Aorta (tissue), 5 donors: ENCODE data around the gene DARS1. TPM values are rescaled to one million over a fixed set of nuclear protein-coding genes. Genes with fewer than 3 reads are reported as not detected.

ENCODE experiments used
- ATAC-seq: fragments of 200-7000 bp; cut with Tn5 transposase; one replicate; pipeline ENCODE4 v1.9.1; 2022; ENCODE audit warnings: moderate library complexity; ENCODE audit not compliant: low FRiP score
- DNase-seq, 2 donors: peaks; one replicate each; pipeline ENCODE4 v3.0.0-alpha.2; 2020
- H3K27ac ChIP-seq, 2 donors: one replicate each; pipeline ENCODE4 v1.5.1; 2013; ENCODE audit warnings: low read length in 2 of 2, mild to moderate bottlenecking in 2 of 2, moderate library complexity in 2 of 2, control low read depth in 1 of 2, inconsistent platforms in 1 of 2, low read depth in 1 of 2
- H3K27me3 ChIP-seq, 2 donors: one replicate each; pipeline ENCODE4 v1.6.1; 2013; ENCODE audit warnings: control low read depth in 1 of 2, low read length in 1 of 2, mild to moderate bottlenecking in 1 of 2, moderate library complexity in 1 of 2; ENCODE audit not compliant: insufficient read depth in 2 of 2, control insufficient read depth in 1 of 2
- H3K36me3 ChIP-seq, 2 donors: one replicate each; pipeline ENCODE4 v1.6.1; 2013; ENCODE audit warnings: control low read depth in 1 of 2, low read length in 1 of 2, mild to moderate bottlenecking in 1 of 2; ENCODE audit not compliant: insufficient read depth in 2 of 2, control insufficient read depth in 1 of 2
- H3K4me1 ChIP-seq, 2 donors: one replicate each; pipeline ENCODE4 v1.6.1; 2013; ENCODE audit warnings: low read length in 2 of 2, control low read depth in 1 of 2, mild to moderate bottlenecking in 1 of 2, moderate library complexity in 1 of 2; ENCODE audit not compliant: insufficient read depth in 2 of 2, control insufficient read depth in 1 of 2
- H3K4me3 ChIP-seq, 2 donors: one replicate each; pipeline ENCODE4 v1.5.1; 2013; ENCODE audit warnings: low read length in 2 of 2, control low read depth in 1 of 2, mild to moderate bottlenecking in 1 of 2
- H3K9me3 ChIP-seq: one replicate; pipeline ENCODE4 v1.6.1; 2013; ENCODE audit warnings: mild to moderate bottlenecking, low read length; ENCODE audit not compliant: control insufficient read depth
- WGBS, 2 donors: extraction: QIAGEN DNeasy Blood & Tissue Kit; methylation state at CpG; one replicate each; pipeline ENCODE4 v1.1.7; 2013; 5-methylcytosine and 5-hydroxymethylcytosine counted together
- intact Hi-C, 2 donors: fragments of 100-400 bp; cut with DNase I; formaldehyde crosslinking; loops; one replicate each; pipeline versions ENCODE4 v1.14.2 to v1.15.0; 2022
- long read RNA-seq, 2 donors: library from polyadenylated mRNA; unstranded; transcript quantifications; one replicate each; pipeline ENCODE4 v2.0.0, GENCODE V29; 2020 to 2021
- polyA plus RNA-seq, 2 donors: library from polyadenylated mRNA; stranded (reverse); fragments of 200-250 nt; gene quantifications; one replicate each; pipeline ENCODE4 v1.2.3, GENCODE V29; 2013
- total RNA-seq, 2 donors: library from RNA; stranded (reverse); fragmentation: NEBNext Ultra II Directional; extraction: Animal tissue kit (Norgen Biotek cat#: 25700); gene quantifications; one replicate each; pipeline ENCODE4 v1.2.1, GENCODE V29; 2021
- donor health status: healthy with polysubstance abuse.
- donor health status: Bipolar disorder and iron deficiency.
- donor health status: DM: no; HTN: no; CAD: no.
- donor health status: DM: no; HTN: no; CAD: no.
- donor health status: DM: yes; HTN: yes; CAD: no.

DARS1 gene
- total RNA-seq: 10 to 100 TPM; 59.8 to 67.7 TPM
- polyA plus RNA-seq: 10 to 100 TPM; 42.8 to 47.0 TPM
- long read RNA-seq, donor 1, transcript DARS-201 (16 exons, 2,361 nt): major isoform, 732 of 803 reads
- long read RNA-seq, donor 1, partial matches to known transcripts: 33 of 803 reads
- long read RNA-seq, donor 1, other reads (novel, unspliced or antisense): 35 of 803 reads
- long read RNA-seq, donor 2, transcript DARS-201 (16 exons, 2,361 nt): major isoform, 50 of 73 reads
- long read RNA-seq, donor 2, partial matches to known transcripts: 7 of 73 reads
- long read RNA-seq, donor 2, other reads (novel, unspliced or antisense): 14 of 73 reads

GRCh38 chr2:135985018-135985825, at the start of gene DARS1:
Gene DARS1, minus strand, starts transcription at chr2:135985626. Its CDS starts 158 bp downstream, at chr2:135985468.
- H3K36me3 ChIP-seq: no peaks in the 10 kb centered on the region
- H3K4me1 ChIP-seq: no peaks in the 10 kb centered on the region
- WGBS, 2 donors: 0 to 1% methylated on average over 46 to 64 of the region's 64 CpGs
- no peaks in the 10 kb centered on the region for H3K27me3 ChIP-seq
- peak within 1 kb of the TSS; percentile 31 to 58 for H3K27ac ChIP-seq
- DNase-seq (peak; percentile 96 to 98), ATAC-seq (peak; percentile 99)
- H3K4me3 ChIP-seq: peak within 1 kb of the TSS; percentile 36 to 71
- no peaks in the 10 kb centered on the region for H3K9me3 ChIP-seq
- intact Hi-C loops: loop anchor here in 1 of 2 donors (5.0 kb wide), 1 partner anchor 108 kb away; the partner anchor contains the start of gene MCM6

GRCh38 chr2:136034629-136035028, 49.2 kb upstream of the DARS1 start:
- DNase-seq (no peak), ATAC-seq (no peak)
- H3K27me3 ChIP-seq: no peaks in the 10 kb centered on the region
- 86 to 88% methylated on average over 3 of the region's 3 CpGs for WGBS, 2 donors
- H3K27ac ChIP-seq: no peak overlapping the region
- H3K4me1 ChIP-seq: no peaks in the 10 kb centered on the region
- H3K9me3 ChIP-seq: no peaks in the 10 kb centered on the region
- intact Hi-C loops: no loop called here
- H3K36me3 ChIP-seq: no peaks in the 10 kb centered on the region
- H3K4me3 ChIP-seq: no peak overlapping the region

DNA sequence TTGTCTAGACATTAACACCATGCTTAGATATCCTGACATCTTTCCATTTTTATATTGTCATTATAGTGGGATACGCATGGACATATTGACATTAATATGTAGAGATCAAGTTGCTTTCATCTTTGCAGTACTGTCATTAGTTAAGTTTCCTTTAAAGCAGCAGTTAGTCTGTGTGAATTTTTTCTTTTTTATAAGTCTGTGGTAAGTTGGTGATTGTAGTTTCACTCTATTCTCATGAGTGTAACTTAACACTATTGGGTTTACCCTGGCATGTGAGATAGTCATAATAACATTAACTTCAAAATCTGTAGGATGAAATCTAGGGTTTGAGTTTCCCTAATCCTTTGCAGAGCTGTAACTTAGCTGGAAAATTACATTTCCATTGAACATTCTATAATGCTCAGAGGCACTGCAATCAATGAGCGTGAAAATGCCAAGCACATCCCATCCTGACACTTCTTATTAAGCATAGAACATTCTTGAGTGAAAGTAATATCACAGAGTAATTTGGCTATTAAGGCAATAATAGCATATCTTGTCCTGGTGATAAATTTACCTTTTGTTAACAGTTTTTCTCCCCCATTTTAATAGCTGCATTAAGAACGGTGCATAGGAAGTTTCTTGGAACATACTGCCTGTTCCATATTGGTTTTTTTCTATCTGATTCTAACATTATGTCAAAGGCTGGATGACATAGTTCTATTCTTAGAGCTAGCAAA, 47.5 kb upstream of the DARS1 start:
- no peak overlapping the region for H3K4me3 ChIP-seq
- no peak for ATAC-seq
- intact Hi-C loops: no loop called here
- H3K27me3 ChIP-seq: no peaks in the 10 kb centered on the region
- WGBS, 2 donors: 94 to 96% methylated on average over 3 of the region's 3 CpGs
- no peak for DNase-seq
- H3K4me1 ChIP-seq: no peaks in the 10 kb centered on the region
- H3K27ac ChIP-seq: no peak overlapping the region
- no peaks in the 10 kb centered on the region for H3K9me3 ChIP-seq
- H3K36me3 ChIP-seq: no peaks in the 10 kb centered on the region

- H3K36me3 ChIP-seq: no peaks in the 10 kb centered on the region
- no peak overlapping the region for H3K4me3 ChIP-seq
- no peak for DNase-seq
- no peak for ATAC-seq
- no peaks in the 10 kb centered on the region for H3K4me1 ChIP-seq
- no peaks in the 10 kb centered on the region for H3K27me3 ChIP-seq
- no peaks in the 10 kb centered on the region for H3K9me3 ChIP-seq
- WGBS, 2 donors: 20 to 24% methylated on average over 3 of the region's 3 CpGs
- intact Hi-C loops: no loop called here
- H3K27ac ChIP-seq: no peak overlapping the region
Measured at GRCh38 chr2:136032192-136032591, 46.8 kb upstream of the DARS1 start.

- Histone ChIP-seq H3K4me1 (no peaks in the 10 kb centered on the region), H3K36me3 (no peaks in the 10 kb centered on the region), H3K27ac (no peak overlapping the region), H3K4me3 (no peak overlapping the region), H3K9me3 (no peaks in the 10 kb centered on the region), H3K27me3 (no peaks in the 10 kb centered on the region)
- WGBS, 2 donors: 49 to 60% methylated on average over 7 of the region's 7 CpGs
- DNase-seq: no peak
- no peak for ATAC-seq
- intact Hi-C loops: no loop called here
Measured at GRCh38 chr2:136031711-136032110, 46.3 kb upstream of the DARS1 start.

GRCh38 chr2:136030406-136030805, 45.0 kb upstream of the DARS1 start:
- DNase-seq (no peak), ATAC-seq (no peak)
- Histone ChIP-seq H3K4me3 (no peak overlapping the region), H3K4me1 (no peaks in the 10 kb centered on the region), H3K27me3 (no peaks in the 10 kb centered on the region), H3K27ac (no peak overlapping the region), H3K36me3 (no peaks in the 10 kb centered on the region), H3K9me3 (no peaks in the 10 kb centered on the region)
- intact Hi-C loops: no loop called here
- 89 to 90% methylated on average over 3 of the region's 3 CpGs for WGBS, 2 donors

DNA sequence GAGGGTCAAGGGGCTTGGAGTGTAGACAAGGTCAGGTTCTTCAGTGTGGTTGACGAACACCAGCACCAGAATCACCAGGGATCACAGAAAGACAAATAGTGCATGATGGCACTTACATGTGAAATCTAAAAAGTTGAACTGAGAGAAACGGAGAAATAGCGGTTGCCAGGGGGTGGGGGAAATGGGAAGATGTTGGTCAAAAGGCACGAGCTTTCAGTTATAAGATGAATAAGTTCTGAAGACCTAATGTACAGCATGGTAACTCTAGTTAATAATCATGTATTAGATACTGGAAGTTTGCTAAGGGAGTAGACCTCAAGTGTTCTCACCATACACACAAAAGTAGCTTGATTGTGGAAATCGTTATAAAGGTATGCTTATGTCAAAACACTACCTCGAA, 43.7 kb upstream of the DARS1 start:
- 94 to 95% methylated on average over 6 of the region's 6 CpGs for WGBS, 2 donors
- ATAC-seq (no peak), DNase-seq (no peak)
- no peaks in the 10 kb centered on the region for H3K27me3 ChIP-seq
- no peaks in the 10 kb centered on the region for H3K4me1 ChIP-seq
- H3K9me3 ChIP-seq: no peaks in the 10 kb centered on the region
- no peak overlapping the region for H3K4me3 ChIP-seq
- no peaks in the 10 kb centered on the region for H3K36me3 ChIP-seq
- intact Hi-C loops: no loop called here
- H3K27ac ChIP-seq: no peak overlapping the region

GRCh38 chr2:136028001-136028400, 42.6 kb upstream of the DARS1 start:
- no peak overlapping the region for H3K4me3 ChIP-seq
- H3K9me3 ChIP-seq: no peaks in the 10 kb centered on the region
- 98% methylated on average over 9 of the region's 9 CpGs for WGBS, 2 donors
- no peak overlapping the region for H3K27ac ChIP-seq
- H3K4me1 ChIP-seq: no peaks in the 10 kb centered on the region
- ATAC-seq (no peak), DNase-seq (no peak)
- no peaks in the 10 kb centered on the region for H3K27me3 ChIP-seq
- intact Hi-C loops: no loop called here
- no peaks in the 10 kb centered on the region for H3K36me3 ChIP-seq
